IPS-20b (cell line): Measurements from ENCODE around the gene NAA25.
"Not testable (repeated sequence)": the region's sequence is repeated elsewhere in the genome, so short reads cannot be mapped to it uniquely, and the experiment has no call there.

ENCODE experiments used
- H3K27ac ChIP-seq: one replicate; pipeline ENCODE4 v1.5.1; 2013; ENCODE audit warnings: low read length
- H3K27me3 ChIP-seq: 2 replicates; pipeline ENCODE4 v1.6.1; 2013; ENCODE audit warnings: mild to moderate bottlenecking, low read length, inconsistent platforms; ENCODE audit not compliant: insufficient read depth
- H3K36me3 ChIP-seq: 2 replicates; pipeline ENCODE4 v1.6.1; 2013; ENCODE audit warnings: low read depth, mild to moderate bottlenecking, inconsistent platforms, low read length, moderate library complexity; ENCODE audit not compliant: insufficient read depth
- H3K4me1 ChIP-seq: 2 replicates; pipeline ENCODE4 v1.6.1; 2013; ENCODE audit warnings: mild to moderate bottlenecking, control low read depth, inconsistent platforms, low read length, moderate library complexity; ENCODE audit not compliant: insufficient read depth
- H3K4me3 ChIP-seq: 2 replicates; pipeline ENCODE4 v1.5.1; 2013; ENCODE audit warnings: mild to moderate bottlenecking, low read length, inconsistent platforms
- H3K9ac ChIP-seq: 2 replicates; pipeline ENCODE4 v1.6.1; 2013; ENCODE audit warnings: low read depth, mild to moderate bottlenecking, inconsistent platforms, low read length, moderate library complexity
- H3K9me3 ChIP-seq: 2 replicates; pipeline ENCODE4 v1.6.1; 2013; ENCODE audit warnings: mild to moderate bottlenecking, low read depth, low read length, inconsistent platforms; ENCODE audit not compliant: insufficient read depth

The NAA25 gene

GRCh38 chr12:112012775-112013600 lies 95.6 kb downstream of the NAA25 start, which contains the start of the genes ERP29 and TMEM116:
Gene ERP29 (plus strand): TSS chr12:112013426. CDS start chr12:112013466, 40 bp downstream.
Gene TMEM116 (minus strand): TSS chr12:112013165. CDS start chr12:112005270, 7,895 bp downstream.
- Histone ChIP-seq H3K4me3 (peak within 1 kb of the TSS; percentile 99), H3K27me3 (no peaks in the 10 kb centered on the region), H3K9ac (peak within 1 kb of the TSS; percentile 99), H3K4me1 (peaks cover 10% of the 10 kb centered on the region; the same call in 1 of the 2 replicates), H3K9me3 (no peaks in the 10 kb centered on the region), H3K36me3 (peaks cover 29% of the 10 kb centered on the region), H3K27ac (peak within 1 kb of the TSS; percentile 99)

- Histone ChIP-seq H3K27ac (no peak overlapping the region), H3K9ac (peak overlapping the region; percentile 99; the same call in 1 of the 2 replicates), H3K9me3 (no peaks in the 10 kb centered on the region), H3K27me3 (no peaks in the 10 kb centered on the region), H3K4me3 (peak overlapping the region; percentile 99), H3K36me3 (peaks cover 18% of the 10 kb centered on the region), H3K4me1 (peaks cover 10% of the 10 kb centered on the region; the same call in 1 of the 2 replicates)
Observed at GRCh38 chr12:112011685-112012084, 96.9 kb downstream of the NAA25 start.

DNA sequence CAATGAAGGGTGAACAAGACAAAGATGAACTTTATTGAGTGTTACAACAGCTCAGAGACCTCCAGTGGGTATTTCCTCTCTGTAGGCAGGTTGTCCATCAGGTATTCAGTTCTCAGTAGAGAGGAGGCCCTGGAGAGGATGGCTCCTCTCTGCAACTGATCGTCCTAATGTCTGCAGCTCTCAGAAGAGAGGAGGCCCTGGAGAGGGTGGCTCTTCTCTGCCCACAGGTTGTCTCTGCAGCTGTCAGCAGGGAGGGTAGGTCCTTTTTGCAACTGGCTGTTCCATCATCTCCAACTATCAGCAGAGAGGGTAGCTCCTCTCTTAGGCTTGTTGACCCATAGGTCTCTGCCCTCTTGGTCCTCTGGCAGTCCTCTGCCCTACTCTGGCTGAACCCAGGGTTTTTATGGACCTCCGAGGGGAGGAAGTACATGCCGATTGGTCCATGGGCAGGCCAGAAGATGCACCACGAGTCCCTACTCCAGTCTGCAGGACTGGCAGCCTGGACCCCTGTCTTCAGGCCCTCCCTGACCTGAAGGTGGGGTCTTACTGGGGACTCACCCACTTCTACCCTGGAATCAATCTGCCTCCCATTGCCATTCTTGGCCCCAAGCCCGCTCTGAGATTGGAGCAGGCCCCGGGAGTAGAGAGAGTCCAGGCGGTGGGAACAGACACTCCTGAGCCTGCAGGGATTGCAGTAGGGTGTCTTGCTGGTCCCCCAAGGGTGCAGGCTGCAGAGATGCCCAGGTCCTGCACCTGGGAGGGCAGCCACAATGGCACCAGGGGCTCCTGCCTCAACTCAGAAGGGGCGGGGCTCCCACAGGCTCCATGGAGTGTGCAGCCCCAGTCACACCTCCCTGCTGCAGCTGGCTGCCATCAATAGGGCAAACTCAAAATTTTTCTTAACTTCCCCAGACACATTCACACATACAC lies 97.9 kb downstream of the NAA25 start:
- Histone ChIP-seq H3K4me3 (no peak overlapping the region), H3K4me1 (peaks cover 10% of the 10 kb centered on the region; the same call in 1 of the 2 replicates), H3K9me3 (no peaks in the 10 kb centered on the region), H3K36me3 (peaks cover 9% of the 10 kb centered on the region), H3K9ac (no peak overlapping the region), H3K27me3 (no peaks in the 10 kb centered on the region), H3K27ac (no peak overlapping the region)

DNA sequence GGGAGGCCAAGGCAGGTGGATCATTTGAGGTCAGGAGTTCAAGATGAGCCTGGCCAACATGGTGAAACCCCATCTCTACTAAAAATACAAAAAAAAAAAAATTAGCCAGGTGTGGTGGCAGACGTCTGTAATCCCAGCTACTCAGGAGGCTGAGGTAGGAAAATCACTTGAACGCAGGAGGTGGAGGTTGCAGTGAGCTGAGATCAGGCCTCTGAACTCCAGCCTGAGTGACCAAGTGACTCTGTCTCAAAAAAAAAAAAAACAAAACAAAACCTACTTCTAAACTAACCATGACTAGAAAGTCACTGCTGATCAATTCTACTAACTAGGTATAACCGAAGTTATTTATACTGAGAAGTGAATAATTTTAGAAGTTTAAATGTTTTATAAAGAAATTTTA lies 99.0 kb downstream of the NAA25 start:
- not testable (repeated sequence) for H3K36me3 ChIP-seq, H3K4me1 ChIP-seq, H3K9me3 ChIP-seq, H3K4me3 ChIP-seq, H3K9ac ChIP-seq, H3K27me3 ChIP-seq, H3K27ac ChIP-seq

DNA sequence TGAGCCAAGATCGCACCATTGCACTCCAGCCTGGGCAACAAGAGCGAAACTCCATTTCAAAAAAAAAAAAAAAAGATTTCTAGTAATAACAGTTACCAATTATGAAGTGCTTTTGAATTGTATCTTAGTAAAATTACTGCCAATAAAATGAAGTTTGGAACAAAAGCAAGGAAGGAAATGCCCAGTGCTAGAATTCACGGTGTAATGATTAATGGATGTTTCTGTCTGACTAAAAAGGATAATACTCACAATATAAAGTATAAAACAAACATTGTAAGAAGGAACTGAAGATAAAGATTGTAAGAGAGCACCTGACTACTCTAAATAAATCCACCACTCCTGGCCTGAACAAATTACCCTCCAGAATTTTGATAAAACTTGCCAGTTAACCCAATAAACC lies 99.7 kb downstream of the NAA25 start:
- no peak overlapping the region for H3K9ac ChIP-seq
- 0 out of 2 replicates have a peak, but pooled peaks cover 5% of the 10 kb centered on the region for H3K36me3 ChIP-seq
- H3K4me1 ChIP-seq: peaks cover 6% of the 10 kb centered on the region; the same call in 1 of the 2 replicates
- no peaks in the 10 kb centered on the region for H3K27me3 ChIP-seq
- no peak overlapping the region for H3K27ac ChIP-seq
- H3K9me3 ChIP-seq: no peaks in the 10 kb centered on the region
- H3K4me3 ChIP-seq: no peak overlapping the region

- Histone ChIP-seq H3K4me3 (no peak overlapping the region), H3K27me3 (no peaks in the 10 kb centered on the region), H3K9me3 (no peaks in the 10 kb centered on the region), H3K9ac (no peak overlapping the region), H3K36me3 (0 out of 2 replicates have a peak, but pooled peaks cover 5% of the 10 kb centered on the region), H3K27ac (no peak overlapping the region), H3K4me1 (peaks cover 6% of the 10 kb centered on the region; the same call in 1 of the 2 replicates)
Observed at GRCh38 chr12:112007945-112008344, 100.6 kb downstream of the NAA25 start.

- Histone ChIP-seq H3K27me3 (no peaks in the 10 kb centered on the region), H3K36me3 (0 out of 2 replicates have a peak, but pooled peaks cover 5% of the 10 kb centered on the region), H3K9ac (no peak overlapping the region), H3K4me1 (no peaks in the 10 kb centered on the region), H3K4me3 (no peak overlapping the region), H3K27ac (no peak overlapping the region), H3K9me3 (no peaks in the 10 kb centered on the region)
Observed at GRCh38 chr12:112005419-112006395, 102.9 kb downstream of the NAA25 start.

GRCh38 chr12:112004041-112004440 lies 104.5 kb downstream of the NAA25 start:
- H3K27me3 ChIP-seq: no peaks in the 10 kb centered on the region
- no peaks in the 10 kb centered on the region for H3K9me3 ChIP-seq
- H3K4me1 ChIP-seq: no peaks in the 10 kb centered on the region
- no peak overlapping the region for H3K27ac ChIP-seq
- no peak overlapping the region for H3K9ac ChIP-seq
- H3K36me3 ChIP-seq: no peaks in the 10 kb centered on the region
- no peak overlapping the region for H3K4me3 ChIP-seq

GRCh38 chr12:112001576-112001975 lies 107.0 kb downstream of the NAA25 start:
- H3K27me3 ChIP-seq: no peaks in the 10 kb centered on the region
- no peak overlapping the region for H3K9ac ChIP-seq

GRCh38 chr12:112000820-112001219 lies 107.8 kb downstream of the NAA25 start:
- H3K4me3 ChIP-seq: no peak overlapping the region
- H3K36me3 ChIP-seq: no peaks in the 10 kb centered on the region
- no peaks in the 10 kb centered on the region for H3K4me1 ChIP-seq
- H3K9me3 ChIP-seq: no peaks in the 10 kb centered on the region
- H3K27me3 ChIP-seq: no peaks in the 10 kb centered on the region
- no peak overlapping the region for H3K27ac ChIP-seq
- H3K9ac ChIP-seq: no peak overlapping the region

More at GRCh38 chr12:112001576-112001975, 107.0 kb downstream of the NAA25 start:
- Histone ChIP-seq H3K4me3 (no peak overlapping the region), H3K4me1 (no peaks in the 10 kb centered on the region), H3K36me3 (no peaks in the 10 kb centered on the region), H3K27ac (no peak overlapping the region), H3K9me3 (no peaks in the 10 kb centered on the region)
